H1 (cell line): ENCODE data around the gene PTCRA. TPM values are rescaled to one million over a fixed set of nuclear protein-coding genes. Genes with fewer than 3 reads are reported as not detected.

Experiments
- BCL11A ChIP-seq, 2 experiments: IDR thresholded peaks; one replicate each; pipeline ENCODE4 v1.6.1; 2011; ENCODE audit warnings: low read depth in 2 of 2, low read length in 2 of 2, mild to moderate bottlenecking in 2 of 2
- CBX5 ChIP-seq: fragments of 300-800, 300-1000 bp; sonication (generic); IDR thresholded peaks from 2 replicates; pipeline ENCODE4 v1.7.1; 2016; ENCODE audit warnings: antibody characterized with exemption, low read length, low read depth
- CBX8 ChIP-seq: fragments of 300-800, 300-1000 bp; sonication (generic); IDR thresholded peaks from 2 replicates; pipeline ENCODE4 v1.7.1; 2016; ENCODE audit warnings: low read depth, low read length, borderline replicate concordance
- CREB1 ChIP-seq: IDR thresholded peaks from 2 replicates; pipeline ENCODE4 v1.6.1; 2012; ENCODE audit warnings: inconsistent platforms
- EP300 ChIP-seq, 2 experiments: IDR thresholded peaks; 1 replicate in 1 of 2; 2 replicates in 1 of 2; pipeline ENCODE4 v1.6.1; 2011 to 2012; ENCODE audit warnings: low read depth in 2 of 2, low read length in 2 of 2, mild to moderate bottlenecking in 2 of 2, borderline replicate concordance in 1 of 2, inconsistent platforms in 1 of 2, moderate library complexity in 1 of 2
- EZH2 ChIP-seq: fragments of 200-600 bp; sonication (generic); IDR thresholded peaks from 2 replicates; pipeline ENCODE4 v1.7.1; 2012; ENCODE audit warnings: low read depth, mild to moderate bottlenecking, moderate library complexity, low read length, inconsistent platforms; ENCODE audit not compliant: severe bottlenecking
- HDAC2 ChIP-seq, 2 experiments: fragments of 300-600 bp in 1 of 2; sonication (generic) in 1 of 2; IDR thresholded peaks; 2 replicates each; pipeline ENCODE4 v1.6.1; 2011 to 2012; ENCODE audit warnings: low read depth in 2 of 2, low read length in 2 of 2, mild to moderate bottlenecking in 2 of 2, moderate library complexity in 2 of 2, borderline replicate concordance in 1 of 2, inconsistent platforms in 1 of 2
- RAD21 ChIP-seq, 2 experiments: IDR thresholded peaks in 1 of 2; conservative IDR thresholded peaks in 1 of 2; 2 replicates each; pipeline ENCODE4 v1.6.1; 2011; ENCODE audit warnings: low read depth in 2 of 2, low read length in 2 of 2, improper control_type of control experiment in 1 of 2, inconsistent platforms in 1 of 2, mild to moderate bottlenecking in 1 of 2, moderate library complexity in 1 of 2
- RFX5 ChIP-seq: IDR thresholded peaks from 2 replicates; pipeline ENCODE4 v1.6.1; 2011; ENCODE audit warnings: low read depth, low read length, improper control_type of control experiment, borderline replicate concordance
- SAP30 ChIP-seq: fragments of 300-600 bp; sonication (generic); IDR thresholded peaks from 2 replicates; pipeline ENCODE4 v1.7.1; 2012; ENCODE audit warnings: low read length, moderate library complexity, mild to moderate bottlenecking, inconsistent platforms; ENCODE audit not compliant: insufficient read depth, insufficient replicate concordance
- SIN3A ChIP-seq, 2 experiments: IDR thresholded peaks in 1 of 2; conservative IDR thresholded peaks in 1 of 2; 2 replicates each; pipeline ENCODE4 v1.6.1; 2011 to 2012; ENCODE audit warnings: low read length in 2 of 2, improper control_type of control experiment in 1 of 2, low read depth in 1 of 2, mild to moderate bottlenecking in 1 of 2
- SIRT6 ChIP-seq: IDR thresholded peaks from one replicate; pipeline ENCODE4 v1.7.1; 2012; ENCODE audit warnings: low read length, inconsistent platforms
- SP2 ChIP-seq: IDR thresholded peaks from 2 replicates; pipeline ENCODE4 v1.6.1; 2012; ENCODE audit warnings: mild to moderate bottlenecking, low read length, inconsistent platforms
- TAF7 ChIP-seq: optimal IDR thresholded peaks from 2 replicates; pipeline ENCODE3; 2011; ENCODE audit warnings: low read depth, mild to moderate bottlenecking, inconsistent platforms, low read length, moderate library complexity, borderline replicate concordance
- YY1 ChIP-seq: IDR thresholded peaks from 2 replicates; pipeline ENCODE4 v1.6.1; 2011; ENCODE audit warnings: low read depth, mild to moderate bottlenecking, low read length
- polyA plus RNA-seq, 7 experiments: library from polyadenylated mRNA; depleted of rRNA in 3 of 7; stranded (reverse) in 5 of 7; unstranded in 2 of 7; fragments of >200 nt in 5 of 7; fragments of 200-250 nt in 2 of 7; gene quantifications; 1 replicate in 5 of 7; 2 replicates in 1 of 7; 4 replicates in 1 of 7; pipeline versions ENCODE4 v1.2.1 to v1.2.3, GENCODE V29; 2011 to 2013; ENCODE audit warnings: missing spikeins in 2 of 7, mixed read lengths in 2 of 7
- total RNA-seq: library from RNA; stranded (reverse); fragmentation: NEBNext Ultra II Directional; extraction: Animal tissue kit (Norgen Biotek cat#: 25700); gene quantifications from 2 replicates; pipeline ENCODE4 v1.2.1, GENCODE V29; 2021
- TF ChIP-seq, protein P1 (sequence below): IDR thresholded peaks from 2 replicates; pipeline ENCODE4 v1.6.1; 2012; ENCODE audit warnings: low read length, inconsistent platforms
- TF ChIP-seq, protein P2 (sequence below): IDR thresholded peaks from 2 replicates; pipeline ENCODE4 v1.6.1; 2012; ENCODE audit warnings: inconsistent platforms

Gene PTCRA
- total and polyA plus RNA-seq, 2 of the 8 experiments (the other 6 are each of a cell fraction or from before 2014, with no cell fraction given), result not detected

- TF ChIP-seq TAF7, result no peak
- TF ChIP-seq BCL11A (IDR thresholded peaks at IDR 0.05; ENCODE audit: low read depth in 2 of 2, low read length in 2 of 2), result no peak
- TF ChIP-seq EP300 (IDR thresholded peaks at IDR 0.05; ENCODE audit: borderline replicate concordance in 1 of 2, low read depth in 2 of 2, low read length in 2 of 2), result no peak
- TF ChIP-seq SAP30, result no peak
- TF ChIP-seq RFX5, result no peak
- TF ChIP-seq, protein P1, sequence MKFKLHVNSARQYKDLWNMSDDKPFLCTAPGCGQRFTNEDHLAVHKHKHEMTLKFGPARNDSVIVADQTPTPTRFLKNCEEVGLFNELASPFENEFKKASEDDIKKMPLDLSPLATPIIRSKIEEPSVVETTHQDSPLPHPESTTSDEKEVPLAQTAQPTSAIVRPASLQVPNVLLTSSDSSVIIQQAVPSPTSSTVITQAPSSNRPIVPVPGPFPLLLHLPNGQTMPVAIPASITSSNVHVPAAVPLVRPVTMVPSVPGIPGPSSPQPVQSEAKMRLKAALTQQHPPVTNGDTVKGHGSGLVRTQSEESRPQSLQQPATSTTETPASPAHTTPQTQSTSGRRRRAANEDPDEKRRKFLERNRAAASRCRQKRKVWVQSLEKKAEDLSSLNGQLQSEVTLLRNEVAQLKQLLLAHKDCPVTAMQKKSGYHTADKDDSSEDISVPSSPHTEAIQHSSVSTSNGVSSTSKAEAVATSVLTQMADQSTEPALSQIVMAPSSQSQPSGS, result no peak
- TF ChIP-seq RAD21 (IDR thresholded peaks at IDR 0.05 in 1 of 2, conservative IDR thresholded peaks at IDR 0.05 in 1 of 2; ENCODE audit: low read depth in 2 of 2, low read length in 2 of 2), result peak; percentile 15 to 31; a peak in 2 of 4 replicates
- TF ChIP-seq CBX8, result no peak
- TF ChIP-seq CREB1, result no peak
- TF ChIP-seq HDAC2 (IDR thresholded peaks at IDR 0.05; ENCODE audit: borderline replicate concordance in 1 of 2, low read depth in 2 of 2, low read length in 2 of 2), result peak; percentile 93 to 99
- TF ChIP-seq SIN3A (conservative IDR thresholded peaks at IDR 0.05 in 1 of 2, IDR thresholded peaks at IDR 0.05 in 1 of 2; ENCODE audit: low read depth in 1 of 2, low read length in 2 of 2), result peak; percentile 20 to 36; a peak in 1 of 4 replicates
- 0 out of 2 replicates have a peak, but pooled peaks have one; percentile 15 for TF ChIP-seq YY1
- no peak for TF ChIP-seq SP2
- no peak for TF ChIP-seq SIRT6
- TF ChIP-seq, protein P2, sequence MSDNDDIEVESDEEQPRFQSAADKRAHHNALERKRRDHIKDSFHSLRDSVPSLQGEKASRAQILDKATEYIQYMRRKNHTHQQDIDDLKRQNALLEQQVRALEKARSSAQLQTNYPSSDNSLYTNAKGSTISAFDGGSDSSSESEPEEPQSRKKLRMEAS, result peak; percentile 47; the same call in 1 of the 2 replicates
- no peak for TF ChIP-seq CBX5
- TF ChIP-seq EZH2, result no peak
Measured at GRCh38 chr6:42911171-42912021, 4.5 kb upstream of the PTCRA start (continued).
